OCI-LY7 (cell line): Measurements from ENCODE around the gene SVOPL. TPM values are rescaled to one million over a fixed set of nuclear protein-coding genes. Genes with fewer than 3 reads are reported as not detected.

ENCODE experiments used
- BruUV-seq: library from RNA; stranded (reverse); fragments of 400-500 nt; replicated peaks from 2 replicates; lab custom pipeline; 2021; lab: Mats Ljungman, UMichigan
- CTCF ChIA-PET: fragments of 300-600 bp; sonication (Branson Sonifier 250); formaldehyde crosslinking; loops from one replicate; lab custom pipeline; 2022; ENCODE audit warnings: antibody characterized with exemption; ENCODE audit not compliant: unreplicated experiment; lab: Charles Lee
- POLR2A ChIA-PET: fragments of 300-600 bp; sonication (Branson Sonifier 250); formaldehyde crosslinking; loops from one replicate; lab custom pipeline; 2022; ENCODE audit warnings: antibody characterized with exemption; lab: Charles Lee
- DNase-seq: peaks from one replicate; pipeline ENCODE4 v3.0.0-alpha.2; 2015; ENCODE audit warnings: low spot score
- H2AFZ ChIP-seq: fragments of 200-600 bp; sonication (generic), shearing (Covaris generic); 2 replicates; pipeline ENCODE4 v1.6.1; 2014; ENCODE audit warnings: mild to moderate bottlenecking, antibody characterized with exemption, low read length, moderate library complexity
- H3K27ac ChIP-seq: fragments of 200-600 bp; sonication (generic); 2 replicates; pipeline ENCODE4 v1.5.1; 2014; ENCODE audit warnings: mixed run types, low read depth, mild to moderate bottlenecking, moderate library complexity, low read length, inconsistent platforms; ENCODE audit not compliant: poor library complexity, severe bottlenecking
- H3K36me3 ChIP-seq: fragments of 200-600 bp; sonication (generic); 2 replicates; pipeline ENCODE4 v1.6.1; 2014; ENCODE audit warnings: mild to moderate bottlenecking, antibody characterized with exemption, low read length, moderate library complexity, mixed read lengths; ENCODE audit not compliant: insufficient read depth
- H3K4me1 ChIP-seq: fragments of 200-600 bp; sonication (generic); 2 replicates; pipeline ENCODE4 v1.5.1; 2014; ENCODE audit warnings: mild to moderate bottlenecking, low read length; ENCODE audit not compliant: insufficient read depth, poor library complexity, severe bottlenecking
- H3K4me2 ChIP-seq: fragments of 200-600 bp; sonication (generic); 2 replicates; pipeline ENCODE4 v1.6.1; 2014; ENCODE audit warnings: mild to moderate bottlenecking, low read length
- H3K4me3 ChIP-seq: fragments of 200-600 bp; sonication (generic); 2 replicates; pipeline ENCODE4 v1.5.1; 2014; ENCODE audit warnings: mild to moderate bottlenecking, low read depth, low read length; ENCODE audit not compliant: poor library complexity, severe bottlenecking
- H3K79me2 ChIP-seq: fragments of 200-600 bp; sonication (generic); 2 replicates; pipeline ENCODE4 v1.6.1; 2016; ENCODE audit warnings: low read depth, mild to moderate bottlenecking, low read length, moderate library complexity, mixed read lengths; ENCODE audit not compliant: insufficient read depth
- H3K9me2 ChIP-seq: fragments of 200-600 bp; sonication (generic); 2 replicates; pipeline ENCODE4 v1.6.1; 2016; ENCODE audit warnings: mild to moderate bottlenecking, low read length, mixed read lengths; ENCODE audit not compliant: insufficient read depth
- H3K9me3 ChIP-seq: fragments of 200-600 bp; sonication (generic); 2 replicates; pipeline ENCODE4 v1.6.1; 2014; ENCODE audit warnings: mild to moderate bottlenecking, mixed run types, low read length, mixed read lengths
- H4K20me1 ChIP-seq: fragments of 200-600 bp; sonication (generic); 2 replicates; pipeline ENCODE4 v1.6.1; 2014; ENCODE audit warnings: mild to moderate bottlenecking, antibody characterized with exemption, low read length, moderate library complexity, mixed read lengths; ENCODE audit not compliant: insufficient read depth
- CTCF ChIP-seq: fragments of 200-600 bp; sonication (generic); conservative IDR thresholded peaks from 2 replicates; pipeline ENCODE4 v1.5.1; 2014; ENCODE audit warnings: mild to moderate bottlenecking, antibody characterized with exemption, low read length, moderate library complexity, mixed read lengths
- EZH2phosphoT487 ChIP-seq: fragments of 200-600 bp; sonication (generic); IDR thresholded peaks from 2 replicates; pipeline ENCODE4 v1.6.1; 2018; ENCODE audit warnings: low read depth, borderline replicate concordance, mild to moderate bottlenecking, mixed run types, antibody characterized with exemption, low read length, moderate library complexity, mixed read lengths
- intact Hi-C: fragments of 100-400 bp; cut with micrococcal nuclease; formaldehyde crosslinking; loops from one replicate; pipeline ENCODE4 v1.10.0; 2022; ENCODE audit not compliant: unreplicated experiment
- total RNA-seq, 2 experiments: library from RNA; depleted of rRNA in 1 of 2; stranded (reverse); fragments of >200 nt in 1 of 2; shearing (Covaris generic) in 1 of 2; gene quantifications; 2 replicates each; pipeline ENCODE4 v1.2.3, GENCODE V29; 2014 to 2022

SVOPL gene
- total RNA-seq, 2 experiments from 2014 or later: not detected

GRCh38 chr7:138590154-138590553, 111.0 kb downstream of the SVOPL start:
- CTCF ChIA-PET: no interaction called here
- intact Hi-C loops: no loop called here

GRCh38 chr7:138588986-138589385, 112.2 kb downstream of the SVOPL start:
- no peak overlapping the region for H2AFZ ChIP-seq
- no peak for DNase-seq
- no peak overlapping the region for H3K4me2 ChIP-seq
- no peak overlapping the region for H3K4me3 ChIP-seq
- H3K9me3 ChIP-seq: no peaks in the 10 kb centered on the region
- no TSS peak for BruUV-seq
- TF ChIP-seq CTCF: no peak
- CTCF ChIA-PET: no interaction called here
- no peak overlapping the region for H3K27ac ChIP-seq
- no peaks in the 10 kb centered on the region for H4K20me1 ChIP-seq
- no peaks in the 10 kb centered on the region for H3K79me2 ChIP-seq
- H3K9me2 ChIP-seq: no peaks in the 10 kb centered on the region
- POLR2A ChIA-PET: interaction anchor here (0.6 to 1.5 kb wide), 3 partner anchors 19 to 507 kb away, joined by 3 to 7 read pairs (median 4); no protein-coding TSS in a partner anchor
- no peaks in the 10 kb centered on the region for H3K4me1 ChIP-seq
- H3K36me3 ChIP-seq: peaks cover 35% of the 10 kb centered on the region
- intact Hi-C loops: no loop called here

More at GRCh38 chr7:138590154-138590553, 111.0 kb downstream of the SVOPL start:
- no peak for DNase-seq
- no peaks in the 10 kb centered on the region for H3K4me1 ChIP-seq
- BruUV-seq: no TSS peak
- POLR2A ChIA-PET: no interaction called here
- H3K9me3 ChIP-seq: no peaks in the 10 kb centered on the region
- peaks cover 24% of the 10 kb centered on the region for H3K36me3 ChIP-seq
- no peak for TF ChIP-seq CTCF
- TF ChIP-seq EZH2phosphoT487: no peak
- no peaks in the 10 kb centered on the region for H4K20me1 ChIP-seq
- H3K9me2 ChIP-seq: no peaks in the 10 kb centered on the region
- no peak overlapping the region for H3K27ac ChIP-seq
- H3K4me3 ChIP-seq: no peak overlapping the region
- H2AFZ ChIP-seq: no peak overlapping the region
- no peaks in the 10 kb centered on the region for H3K79me2 ChIP-seq
- H3K4me2 ChIP-seq: no peak overlapping the region

GRCh38 chr7:138587485-138587884, 113.7 kb downstream of the SVOPL start:
- Histone ChIP-seq H3K9me3 (no peaks in the 10 kb centered on the region), H3K4me3 (no peak overlapping the region), H3K36me3 (peaks cover 49% of the 10 kb centered on the region), H3K4me1 (no peaks in the 10 kb centered on the region), H3K27ac (no peak overlapping the region), H3K79me2 (no peaks in the 10 kb centered on the region), H3K4me2 (no peak overlapping the region), H3K9me2 (no peaks in the 10 kb centered on the region), H4K20me1 (no peaks in the 10 kb centered on the region), H2AFZ (no peak overlapping the region)
- intact Hi-C loops: no loop called here
- no peak for DNase-seq
- CTCF ChIA-PET: no interaction called here
- no TSS peak for BruUV-seq
- TF ChIP-seq EZH2phosphoT487 (no peak), CTCF (no peak)
- POLR2A ChIA-PET: interaction anchor here (1.5 kb wide), 1 partner anchor 17 kb away, joined by 4 read pairs; no protein-coding TSS in a partner anchor
